ENCODE results near the gene IFT52.
"Not testable (repeated sequence)": the region's sequence is repeated elsewhere in the genome, so short reads cannot be mapped to it uniquely, and the experiment has no call there.

IFT52 gene

DNA sequence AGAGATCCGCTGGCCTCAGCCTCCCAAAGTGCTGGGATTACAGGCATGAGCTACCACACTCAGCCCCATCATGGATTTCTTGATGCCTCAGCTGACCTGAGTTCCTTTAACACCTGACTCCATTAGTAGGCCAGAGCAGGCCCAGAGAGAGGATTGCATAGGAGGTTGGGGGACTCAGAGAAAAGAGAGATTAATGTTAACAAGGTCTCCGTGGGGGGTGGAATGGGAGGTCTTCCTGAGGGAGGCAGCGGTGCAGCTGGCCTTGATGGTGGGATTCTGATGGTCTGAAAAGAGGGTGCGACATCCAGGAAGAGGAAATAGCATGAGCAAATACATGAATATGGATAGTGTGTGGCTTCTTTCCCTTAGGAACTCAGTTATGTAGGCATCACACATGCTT is 22.0 kb upstream of the IFT52 start:
- no peak for DNase-seq

DNA sequence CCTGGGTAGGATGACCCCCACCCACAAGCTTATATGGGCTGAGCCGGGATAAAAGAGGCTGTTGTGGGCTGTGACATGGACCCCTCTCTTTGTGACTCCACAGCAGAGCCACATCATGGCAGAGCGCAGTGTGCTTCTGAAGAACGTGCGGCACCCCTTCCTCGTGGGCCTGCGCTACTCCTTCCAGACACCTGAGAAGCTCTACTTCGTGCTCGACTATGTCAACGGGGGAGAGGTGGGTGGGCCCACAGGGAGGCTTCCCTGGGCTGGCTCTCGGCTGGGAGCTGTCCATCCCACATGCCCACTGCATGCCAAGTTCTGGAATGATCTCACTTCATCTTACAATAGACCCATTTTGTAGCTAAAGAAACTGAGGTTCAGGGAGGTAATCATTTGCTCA is 21.5 kb upstream of the IFT52 start:
- no peak for DNase-seq

GRCh38 chr20:43570496-43570895 is 20.2 kb upstream of the IFT52 start:
- no peak for DNase-seq

GRCh38 chr20:43571310-43571709 is 19.4 kb upstream of the IFT52 start:
- no peak for DNase-seq

DNA sequence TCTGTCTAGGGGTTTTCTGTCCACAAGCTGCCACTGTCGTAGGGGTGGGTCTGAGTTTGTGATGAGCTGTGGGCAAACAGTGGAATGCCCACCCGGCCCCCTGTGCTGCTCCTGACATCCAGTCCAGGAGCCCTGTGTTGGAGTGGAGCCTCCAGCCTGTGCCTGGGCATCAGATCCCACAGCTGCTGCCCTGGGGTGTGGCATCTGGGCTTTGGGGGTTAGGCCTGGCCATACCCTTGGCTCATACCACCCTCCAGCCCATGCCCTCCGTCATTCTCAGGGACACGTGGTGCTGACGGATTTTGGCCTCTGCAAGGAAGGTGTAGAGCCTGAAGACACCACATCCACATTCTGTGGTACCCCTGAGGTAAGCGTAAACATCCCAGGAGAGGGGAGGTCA is 19.0 kb upstream of the IFT52 start:
- no peak for DNase-seq

GRCh38 chr20:43572891-43573290 is 17.8 kb upstream of the IFT52 start:
- no peak for DNase-seq

- DNase-seq = no peak
Measured at GRCh38 chr20:43576108-43576507, 14.6 kb upstream of the IFT52 start.

DNA sequence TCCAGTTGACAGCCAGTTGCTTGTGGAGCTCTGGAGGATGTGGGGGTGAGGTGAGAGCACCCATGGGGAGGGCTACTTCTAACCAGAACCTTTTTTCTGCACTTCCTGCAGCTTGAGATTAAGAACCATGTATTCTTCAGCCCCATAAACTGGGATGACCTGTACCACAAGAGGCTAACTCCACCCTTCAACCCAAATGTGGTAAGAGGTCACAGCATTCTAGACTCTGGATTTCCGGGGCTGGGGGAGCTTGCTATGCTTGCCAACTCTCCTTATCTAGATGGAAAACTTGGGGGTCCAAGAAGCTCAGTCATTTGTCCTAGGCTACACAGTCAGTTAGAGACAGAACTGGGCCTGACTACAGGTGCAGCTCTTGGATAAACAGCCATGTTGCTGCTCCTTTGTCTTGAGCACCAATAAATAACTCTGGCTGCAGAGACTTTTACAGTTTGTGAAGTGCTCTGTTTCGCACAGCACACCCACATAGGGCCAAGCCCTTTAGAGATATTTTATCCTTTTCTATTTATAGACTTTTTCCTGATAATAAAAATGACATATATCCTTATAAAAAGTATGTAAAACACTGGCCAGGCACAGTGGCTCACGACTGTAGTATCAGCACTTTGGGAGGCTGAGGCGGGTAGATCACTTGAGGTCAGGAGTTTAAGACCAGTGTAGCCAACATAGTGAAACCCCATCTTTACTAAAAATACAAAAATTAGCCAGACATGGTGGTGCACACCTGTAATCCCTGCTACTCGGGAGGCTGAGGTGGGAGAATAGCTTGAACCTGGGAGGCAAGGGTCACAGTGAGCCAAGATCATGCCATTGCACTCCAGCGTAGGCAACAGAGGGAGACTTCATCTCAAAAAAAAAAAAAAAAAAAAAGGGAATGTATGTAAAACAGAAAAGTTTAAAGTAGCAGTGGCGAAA is 10.6 kb upstream of the IFT52 start:
- DNase-seq = no peak

GRCh38 chr20:43583133-43583864 is 7.4 kb upstream of the IFT52 start:
- no peak for DNase-seq

- no peak for DNase-seq
Measured at GRCh38 chr20:43583982-43584432, 6.7 kb upstream of the IFT52 start.

DNA sequence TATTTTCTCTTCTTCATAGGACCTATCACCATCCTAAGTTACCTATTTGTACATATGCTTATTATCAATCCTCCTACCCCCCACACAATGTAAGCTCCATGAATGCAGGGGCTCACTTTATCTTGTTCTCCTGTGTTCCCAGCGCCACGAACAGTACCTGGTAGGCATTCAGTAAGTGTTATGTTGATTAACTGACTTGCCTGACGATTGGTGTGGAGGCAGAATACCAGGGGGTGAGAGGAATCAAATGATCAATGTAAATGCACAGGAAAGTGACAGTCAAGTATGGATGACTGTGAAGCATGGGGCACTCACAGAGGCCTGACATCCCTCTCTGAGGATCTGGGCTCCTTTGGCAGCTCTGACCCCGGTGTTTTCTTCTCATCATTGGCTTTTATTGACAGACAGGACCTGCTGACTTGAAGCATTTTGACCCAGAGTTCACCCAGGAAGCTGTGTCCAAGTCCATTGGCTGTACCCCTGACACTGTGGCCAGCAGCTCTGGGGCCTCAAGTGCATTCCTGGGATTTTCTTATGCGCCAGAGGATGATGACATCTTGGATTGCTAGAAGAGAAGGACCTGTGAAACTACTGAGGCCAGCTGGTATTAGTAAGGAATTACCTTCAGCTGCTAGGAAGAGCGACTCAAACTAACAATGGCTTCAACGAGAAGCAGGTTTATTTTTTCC is 6.1 kb upstream of the IFT52 start:
- DNase-seq = no peak

- no peak for DNase-seq
Measured at GRCh38 chr20:43586641-43587040, 4.1 kb upstream of the IFT52 start.

GRCh38 chr20:43588526-43588925 is 2.2 kb upstream of the IFT52 start:
- not testable (repeated sequence) for DNase-seq

DNA sequence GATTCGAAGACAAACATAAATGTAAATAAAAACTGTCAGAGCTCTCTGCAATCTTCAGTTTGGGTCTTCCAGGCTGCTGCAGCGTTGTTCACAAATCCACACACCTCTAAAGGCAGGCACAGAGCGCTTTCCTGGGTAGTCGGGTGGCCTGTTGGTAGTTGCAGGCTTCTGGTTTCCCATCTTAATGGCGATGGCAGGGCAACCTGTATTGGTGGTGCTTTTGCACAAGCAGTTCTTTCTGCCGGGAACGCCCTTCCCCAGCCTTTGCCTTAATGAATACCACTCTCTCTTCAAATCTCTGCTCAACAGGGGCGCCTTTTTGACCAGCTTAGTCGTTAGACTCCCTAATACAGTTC is 723 bp upstream of the IFT52 start:
- DNase-seq = no peak

GRCh38 chr20:43601960-43602359 is 11.2 kb downstream of the IFT52 start:
- not testable (repeated sequence) for DNase-seq

GRCh38 chr20:43603124-43603523 is 12.4 kb downstream of the IFT52 start:
- DNase-seq = no peak

DNA sequence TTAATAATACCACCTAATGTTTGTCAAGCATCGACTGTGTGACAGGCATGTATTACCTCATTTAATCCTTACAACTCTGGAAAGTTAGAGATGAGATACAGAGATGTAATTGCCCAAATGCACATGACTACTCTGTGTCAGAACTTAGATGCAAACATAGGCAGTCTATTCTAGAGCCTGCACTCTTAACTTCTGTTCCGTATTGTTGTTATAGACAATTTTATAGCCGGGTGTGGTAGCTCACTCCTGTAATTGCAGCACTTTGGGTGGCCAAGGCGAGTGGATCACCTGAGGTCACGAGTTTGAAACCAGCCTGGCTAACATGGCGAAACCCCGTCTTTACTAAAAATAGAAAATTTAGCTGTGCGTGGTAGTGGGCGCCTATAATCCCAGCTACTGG is 15.0 kb downstream of the IFT52 start:
- DNase-seq = no peak

- not testable (repeated sequence) for DNase-seq
Measured at GRCh38 chr20:43607278-43607677, 16.5 kb downstream of the IFT52 start.

DNA sequence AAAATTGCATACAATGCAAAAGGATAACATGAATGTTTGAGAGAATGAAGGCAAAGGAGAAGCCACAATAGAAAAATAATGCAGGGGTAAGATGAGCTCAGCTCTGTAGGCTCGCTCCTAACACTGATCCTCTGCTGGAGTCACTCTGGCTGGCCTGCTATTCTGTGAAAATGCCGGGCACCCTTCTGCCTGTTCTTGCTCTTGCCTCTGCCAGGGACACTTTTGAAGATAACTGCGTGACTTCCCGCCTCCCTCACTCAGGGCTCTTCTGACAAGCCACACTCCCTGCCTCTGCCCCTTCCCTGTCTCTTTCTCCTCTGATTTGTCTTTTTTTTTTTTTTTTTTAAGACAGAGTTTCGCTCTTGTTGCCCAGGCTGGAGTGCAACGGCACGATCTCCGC is 40.9 kb downstream of the IFT52 start:
- DNase-seq = no peak

DNA sequence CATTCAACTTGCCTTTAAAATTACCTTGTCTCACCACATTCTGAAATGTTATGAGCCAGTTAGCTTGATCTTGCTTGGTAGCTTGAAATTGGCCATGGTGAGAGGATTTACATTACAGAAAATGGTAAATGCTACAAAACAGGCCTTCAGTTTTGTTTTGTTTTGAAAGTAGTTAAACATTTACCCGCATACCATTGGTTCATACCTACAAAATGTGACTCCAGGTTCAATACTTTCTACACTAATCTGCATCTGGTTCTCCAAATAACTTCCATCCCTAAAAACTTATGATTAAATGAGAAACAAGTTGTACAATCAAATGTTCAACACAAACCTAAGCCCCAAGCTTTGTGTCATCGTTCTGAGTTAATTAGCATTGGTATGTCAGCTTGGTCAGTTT is 45.7 kb downstream of the IFT52 start:
- DNase-seq = no peak

DNA sequence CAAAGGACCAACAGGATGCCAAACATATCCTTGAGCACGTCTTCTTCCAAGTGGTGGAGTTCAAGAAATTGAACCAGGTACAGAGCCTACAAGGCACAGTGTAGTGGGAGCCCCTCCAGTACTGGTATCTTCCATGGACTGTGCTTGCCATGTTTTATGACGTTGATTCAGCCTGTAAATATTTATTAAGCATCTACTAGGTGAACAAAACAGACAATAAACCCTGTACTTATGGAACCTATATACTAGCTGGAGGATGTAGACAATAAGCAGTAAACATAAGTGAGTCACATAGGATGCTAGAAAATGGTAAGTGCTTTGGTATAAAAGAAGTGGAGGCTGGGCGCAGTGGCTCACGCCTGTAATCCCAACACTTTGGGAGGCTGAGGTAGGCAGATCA is 51.8 kb downstream of the IFT52 start:
- DNase-seq = no peak

GRCh38 chr20:43650997-43651525 is 60.3 kb downstream of the IFT52 start:
- no peak for DNase-seq

GRCh38 chr20:43651650-43652184 is 61.0 kb downstream of the IFT52 start:
- DNase-seq = not testable (repeated sequence)

Data from NCI-H524 treated with DMSO at 0.1 percent for 48 hours (cell line).